Adipose tissue (tissue), 3 donors: ENCODE data around the gene DDRGK1. TPM values are rescaled to one million over a fixed set of nuclear protein-coding genes. Genes with fewer than 3 reads are reported as not detected.

Experiments used
- H3K27ac ChIP-seq: one replicate; pipeline ENCODE4 v1.5.1; 2013; ENCODE audit warnings: low read depth, low read length
- WGBS, 3 donors: extraction: QIAGEN DNeasy Blood & Tissue Kit; methylation state at CpG; one replicate each; pipeline ENCODE4 v1.1.7; 2013; 5-methylcytosine and 5-hydroxymethylcytosine counted together
- polyA plus RNA-seq, 3 donors: library from polyadenylated mRNA; stranded (reverse); fragments of 200-250 nt; gene quantifications; one replicate each; pipeline ENCODE4 v1.2.3, GENCODE V29; 2013
- donor health status: healthy with polysubstance abuse.
- donor health status: Bipolar disorder and iron deficiency.
- donor health status: healthy.

Gene DDRGK1
- polyA plus RNA-seq, result 10 to 100 TPM; 31.8 to 94.9 (median 65.5) TPM

GRCh38 chr20:3204124-3204794 is at the start of gene DDRGK1:
DDRGK1 (minus strand) TSS chr20:3204682; CDS start chr20:3204627, 55 bp downstream.
- 0 to 1% (median 0%) methylated on average over 45 to 48 of the region's 48 CpGs for WGBS, 3 donors
- no peak within 1 kb of the TSS for H3K27ac ChIP-seq

DNA sequence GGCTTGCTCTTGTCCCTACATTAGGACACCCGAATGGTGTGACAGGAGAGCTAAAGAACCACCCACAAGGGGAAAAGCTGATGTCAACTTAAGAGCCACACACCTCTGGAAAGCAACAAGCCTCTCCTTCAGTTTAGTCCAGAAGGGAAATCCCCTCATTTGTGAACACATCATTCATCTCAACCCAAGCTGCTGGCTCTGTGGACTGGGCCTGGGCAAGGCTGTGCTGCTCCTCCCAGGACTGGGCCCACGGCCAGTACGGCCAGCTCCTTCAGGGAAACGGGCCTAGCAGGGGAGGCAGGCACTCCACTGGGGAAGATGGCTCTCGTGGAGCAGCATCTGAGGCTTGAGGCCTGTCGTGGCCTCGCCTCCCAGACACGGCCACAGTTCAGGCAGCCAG is 47.3 kb upstream of the DDRGK1 start:
- 58 to 74% (median 60%) methylated on average over 8 of the region's 8 CpGs for WGBS, 3 donors
- no peak overlapping the region for H3K27ac ChIP-seq

- WGBS, 3 donors, result 61 to 85% (median 79%) methylated on average over 10 of the region's 10 CpGs
- H3K27ac ChIP-seq, result no peak overlapping the region
Measured at GRCh38 chr20:3250091-3250504, 45.6 kb upstream of the DDRGK1 start.

GRCh38 chr20:3248993-3249347 is 44.5 kb upstream of the DDRGK1 start:
- WGBS, 3 donors, result 12 to 27% (median 18%) methylated on average over 18 of the region's 18 CpGs
- H3K27ac ChIP-seq, result no peak overlapping the region

DNA sequence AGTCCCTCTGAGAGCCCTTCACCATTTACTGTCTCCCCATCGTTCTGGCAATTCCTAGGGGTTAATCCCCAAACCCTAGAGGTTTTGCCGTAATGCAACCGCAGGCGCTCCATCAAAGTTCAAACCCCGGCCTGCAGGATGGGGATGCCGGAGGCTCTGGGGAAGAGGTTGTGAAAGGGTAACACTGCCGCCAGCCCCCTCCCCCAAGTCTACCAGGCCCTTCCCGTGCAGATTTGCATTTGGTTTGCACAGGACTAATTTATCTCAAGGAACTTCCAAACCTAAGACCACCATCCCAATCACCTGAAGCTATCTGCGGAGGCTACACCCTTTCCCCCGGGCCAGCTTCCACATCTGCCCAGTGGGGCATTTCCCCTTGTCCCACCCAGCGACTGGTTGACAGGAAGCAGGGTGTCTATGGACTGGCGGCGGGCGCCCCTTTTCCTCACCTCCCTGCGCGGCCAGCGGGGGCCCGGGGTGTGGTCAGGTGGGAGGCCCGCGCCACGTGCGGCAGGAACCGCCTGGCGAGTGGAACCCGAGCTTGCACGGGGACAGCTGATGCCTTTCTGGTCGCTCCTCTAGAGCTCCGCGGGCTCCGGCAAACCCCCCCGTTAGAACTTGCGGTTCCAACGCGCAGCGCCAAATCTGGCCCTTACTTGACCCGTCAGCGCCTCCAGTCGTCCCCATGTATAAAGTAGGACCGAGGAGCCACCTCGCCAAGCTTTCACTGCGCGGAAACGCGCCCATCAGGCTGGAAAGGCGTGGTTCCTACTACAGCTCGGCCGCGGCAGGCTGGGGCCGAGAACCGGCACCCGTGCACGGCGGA is 43.9 kb upstream of the DDRGK1 start:
- 5 to 10% (median 5%) methylated on average over 53 of the region's 53 CpGs for WGBS, 3 donors
- H3K27ac ChIP-seq, result no peak overlapping the region

DNA sequence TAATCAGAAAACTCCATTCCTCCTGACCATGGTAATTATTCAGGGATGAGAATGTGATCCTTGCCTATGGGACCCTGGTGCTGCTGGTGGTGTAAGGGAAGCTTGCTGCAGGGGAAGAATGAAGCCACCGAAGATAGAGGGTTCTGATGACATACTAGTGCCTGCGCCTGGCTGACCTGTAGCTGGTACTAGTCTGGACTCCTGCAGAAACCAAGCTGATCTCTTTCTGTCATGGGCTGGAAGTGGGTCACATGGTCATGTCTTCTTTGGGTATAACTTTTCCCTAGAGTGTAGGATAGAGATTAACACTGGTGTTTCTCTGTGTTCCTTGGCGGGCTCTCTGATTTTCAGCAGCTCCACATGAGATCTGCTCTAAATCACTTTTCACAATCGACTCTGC is 43.2 kb upstream of the DDRGK1 start:
- WGBS, 3 donors, result 55 to 66% (median 64%) methylated on average over 4 of the region's 4 CpGs
- no peak overlapping the region for H3K27ac ChIP-seq

- H3K27ac ChIP-seq, result no peak overlapping the region
- WGBS, 3 donors, result 92 to 100% (median 93%) methylated on average over 1 of the region's 1 CpG
Measured at GRCh38 chr20:3246682-3247081, 42.2 kb upstream of the DDRGK1 start.

GRCh38 chr20:3245711-3246110 is 41.2 kb upstream of the DDRGK1 start:
- H3K27ac ChIP-seq, result no peak overlapping the region
- 53 to 68% (median 64%) methylated on average over 3 to 4 of the region's 4 CpGs for WGBS, 3 donors

DNA sequence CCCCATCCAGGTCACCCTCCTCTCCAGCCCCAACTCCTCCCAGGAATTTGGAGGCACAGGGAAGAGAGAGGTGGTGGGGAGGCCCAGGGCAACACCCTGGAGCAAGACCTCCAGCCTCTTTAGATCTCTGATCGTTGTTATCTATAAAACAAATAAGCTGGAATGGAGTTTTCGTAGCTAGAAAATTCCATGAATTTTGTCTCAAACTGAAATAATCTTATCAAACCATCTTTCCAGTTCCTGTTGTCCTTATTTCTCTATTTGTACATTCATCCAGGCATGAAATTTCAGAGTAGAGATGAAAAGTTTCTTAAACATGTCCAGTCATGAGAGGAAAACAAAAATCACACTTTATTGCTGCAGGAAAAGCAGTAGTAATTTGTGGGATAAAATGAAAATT is 40.7 kb upstream of the DDRGK1 start:
- WGBS, 3 donors, result 56 to 82% (median 70%) methylated on average over 2 of the region's 2 CpGs
- no peak overlapping the region for H3K27ac ChIP-seq

- 85 to 97% (median 87%) methylated on average over 1 of the region's 1 CpG for WGBS, 3 donors
- no peak overlapping the region for H3K27ac ChIP-seq
Measured at GRCh38 chr20:3244613-3245012, 40.1 kb upstream of the DDRGK1 start.

GRCh38 chr20:3243718-3244358 is 39.4 kb upstream of the DDRGK1 start:
- WGBS, 3 donors, result 70 to 74% (median 72%) methylated on average over 11 of the region's 11 CpGs
- H3K27ac ChIP-seq, result no peak overlapping the region

- H3K27ac ChIP-seq, result no peak overlapping the region
- 68 to 72% (median 71%) methylated on average over 6 of the region's 6 CpGs for WGBS, 3 donors
Measured at GRCh38 chr20:3242172-3242692, 37.8 kb upstream of the DDRGK1 start.

DNA sequence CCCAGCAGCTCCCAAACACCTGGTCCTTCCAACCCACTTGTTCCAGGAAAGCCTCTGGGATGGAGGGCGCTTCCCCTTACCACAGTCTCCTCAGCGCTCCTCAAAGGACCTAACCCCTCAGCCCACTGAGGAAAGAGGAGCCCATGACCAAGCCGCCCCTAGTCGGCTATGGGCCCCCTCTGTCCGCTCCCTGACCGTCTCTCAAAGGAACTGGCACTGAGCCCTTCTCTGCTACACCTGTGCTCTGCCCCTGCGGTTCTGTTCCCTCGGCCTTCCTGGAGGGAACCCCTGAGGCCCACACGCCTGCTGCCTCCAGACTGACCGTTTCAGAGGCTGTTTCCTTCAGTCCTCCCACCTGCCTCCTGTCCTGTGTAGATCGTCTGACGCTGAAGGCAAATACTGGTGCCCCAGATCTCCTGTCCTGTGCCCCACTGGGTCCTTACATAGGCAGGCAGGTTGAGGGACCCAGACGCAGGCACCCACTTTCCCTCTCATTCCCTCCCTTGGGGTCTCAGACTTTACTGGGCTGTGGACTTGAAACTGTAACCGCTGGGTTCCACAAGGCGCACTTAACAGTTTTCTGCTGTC is 36.4 kb upstream of the DDRGK1 start:
- H3K27ac ChIP-seq, result no peak overlapping the region
- 86 to 89% (median 87%) methylated on average over 15 of the region's 15 CpGs for WGBS, 3 donors

DNA sequence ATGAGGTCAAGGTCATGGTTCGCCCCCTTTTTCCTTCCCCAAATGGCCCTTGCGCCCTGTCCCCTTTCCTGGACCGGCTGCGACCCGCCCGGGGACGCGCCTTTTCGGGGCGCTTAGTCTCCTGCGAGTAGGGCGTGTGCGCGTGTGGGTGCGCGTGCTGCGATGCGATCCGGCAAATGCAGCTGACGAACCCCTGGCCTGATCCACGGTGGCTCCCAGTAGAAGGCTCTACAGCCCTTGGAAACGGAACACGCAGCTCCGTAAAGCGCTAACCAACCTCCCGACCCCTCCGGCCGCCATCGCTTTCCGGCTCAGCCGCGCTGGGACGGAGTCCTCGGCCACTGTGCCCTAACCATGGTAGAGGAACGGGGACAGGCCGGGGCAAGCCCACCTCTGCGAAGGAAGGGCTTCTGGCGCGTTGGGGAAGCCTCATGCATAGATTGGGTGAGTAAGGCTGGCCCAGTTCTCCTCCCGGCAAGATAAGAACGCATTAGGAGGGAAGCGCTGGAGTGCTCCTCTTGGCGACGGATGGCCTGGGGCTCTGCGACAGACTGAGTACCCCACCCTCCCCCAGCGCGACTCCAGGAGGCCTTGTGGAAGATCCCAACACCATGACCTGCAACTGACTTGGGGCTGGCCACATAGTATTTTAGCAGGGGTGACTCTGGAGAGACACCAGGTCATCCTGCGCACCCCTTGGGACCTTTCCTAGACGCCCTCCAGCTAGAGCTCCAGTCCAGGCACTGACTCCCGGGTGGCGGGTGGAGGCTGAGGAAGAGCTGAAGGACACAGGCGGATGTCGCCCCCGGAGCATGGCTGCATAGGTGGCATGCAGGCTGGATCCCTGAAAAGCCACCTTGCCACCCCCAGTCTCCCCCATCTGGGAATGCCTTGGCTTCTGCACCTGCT is 35.6 kb upstream of the DDRGK1 start:
- no peak overlapping the region for H3K27ac ChIP-seq
- WGBS, 3 donors, result 17 to 18% (median 18%) methylated on average over 54 of the region's 54 CpGs

DNA sequence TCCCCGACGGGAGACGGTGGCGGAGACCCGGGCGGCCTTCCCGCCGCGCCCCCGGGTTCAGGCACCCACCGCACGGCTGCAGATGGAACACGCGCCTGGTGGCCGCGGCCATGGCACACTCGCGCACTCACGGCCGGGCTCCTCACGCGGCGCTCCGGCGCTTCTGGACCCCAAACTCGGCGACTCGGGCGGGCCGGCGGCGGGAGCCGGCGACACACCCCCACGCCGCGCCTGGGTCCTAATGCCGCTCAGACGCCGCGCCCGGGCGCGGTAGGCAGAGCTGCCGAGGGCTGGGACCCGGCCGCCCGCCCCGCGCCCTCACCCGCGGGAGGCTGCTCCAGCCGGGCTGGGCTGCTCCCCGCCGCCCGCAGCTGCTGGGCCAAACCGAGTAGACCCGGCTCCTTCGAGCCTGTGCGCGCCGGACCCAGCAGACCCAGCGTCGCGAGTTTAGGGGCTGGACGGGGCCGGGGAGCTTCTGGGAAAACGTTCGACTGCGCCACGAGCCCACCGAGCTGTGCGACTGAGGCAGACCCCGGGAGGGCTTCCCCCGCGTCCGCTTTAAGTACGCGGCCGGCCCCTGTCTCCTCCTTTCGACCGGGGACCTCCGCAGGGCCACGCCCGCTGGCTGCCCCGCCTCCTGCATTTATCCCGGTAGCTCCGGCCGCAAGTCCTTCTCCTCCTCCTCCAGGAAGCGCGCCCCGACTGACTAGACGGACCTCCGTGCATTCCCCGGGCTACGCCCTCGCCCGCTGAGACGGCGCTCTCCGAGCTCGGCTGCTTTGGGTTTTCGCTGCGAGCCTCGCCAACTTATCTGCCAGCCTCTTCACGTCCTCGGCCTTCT is 34.8 kb upstream of the DDRGK1 start, which contains the start of gene SLC4A11:
Gene SLC4A11, minus strand, starts transcription at position 165 of the 841 bp plus-strand sequence. Its CDS starts 53 bp downstream, at position 112.
- 1% methylated on average over 85 to 107 of the region's 107 CpGs for WGBS, 3 donors
- no peak within 1 kb of the TSS for H3K27ac ChIP-seq

GRCh38 chr20:3238616-3239025 is 34.1 kb upstream of the DDRGK1 start:
- 0 to 1% (median 1%) methylated on average over 37 to 48 of the region's 48 CpGs for WGBS, 3 donors
- H3K27ac ChIP-seq, result no peak overlapping the region
